K562 (cell line): ENCODE measurements around the gene KSR2. TPM values are rescaled to one million over a fixed set of nuclear protein-coding genes. Genes with fewer than 3 reads are reported as not detected.

ENCODE experiments used
- ATAC-seq: fragments of 200-7000 bp; cut with Tn5 transposase; 3 replicates; pipeline ENCODE4 v1.9.1; 2020; ENCODE audit warnings: moderate library complexity
- BruUV-seq: library from RNA; stranded (reverse); fragments of 400-500 nt; replicated peaks from 2 replicates; lab custom pipeline; 2021; lab: Mats Ljungman, UMichigan
- CTCF ChIA-PET: fragments of 300-600 bp; formaldehyde crosslinking; extraction: SDS; loops from one replicate; lab custom pipeline; 2021; ENCODE audit warnings: low intra/inter-chr PET ratio; lab: Yijun Ruan, JAX
- POLR2A ChIA-PET: fragments of 300-600, 350-650 bp; sonication (Branson Sonifier 250); formaldehyde crosslinking; extraction: SDS; loops from one replicate; lab custom pipeline; 2021; ENCODE audit warnings: antibody characterized with exemption, inconsistent platforms; lab: Yijun Ruan, JAX
- DNase-seq, 4 experiments: peaks; one replicate each; pipeline versions ENCODE4 v3.0.0 to v3.0.0-alpha.2; 2011 to 2018; ENCODE audit warnings: low spot score in 3 of 4, mixed read lengths in 3 of 4; ENCODE audit errors: extremely low read depth in 1 of 4
- FAIRE-seq: peaks from 2 replicates; lab custom pipeline; 2011; peaks lifted over from hg19 to GRCh38; lab: Jason Lieb, UNC
- H2AFZ ChIP-seq: 2 replicates; pipeline ENCODE4 v1.6.0; 2011; ENCODE audit warnings: low read depth, low read length, control low read depth, inconsistent platforms
- H3K27ac ChIP-seq: fragments of 200-600 bp; 3 replicates; pipeline ENCODE4 v1.8.0; 2011; ENCODE audit warnings: low read depth, mild to moderate bottlenecking, control low read depth, inconsistent platforms, low read length, moderate library complexity, mixed read lengths; ENCODE audit errors: extremely low read depth
- H3K27me3 ChIP-seq, 2 experiments: fragments of 300-600 bp in 1 of 2; 2 replicates in 1 of 2; 3 replicates in 1 of 2; pipeline versions ENCODE4 v1.6.0 to v1.8.0; 2011; ENCODE audit warnings: inconsistent platforms in 2 of 2, low read length in 2 of 2, mild to moderate bottlenecking in 1 of 2, mixed read lengths in 1 of 2, moderate library complexity in 1 of 2; ENCODE audit not compliant: control insufficient read depth in 2 of 2, insufficient read depth in 2 of 2
- H3K36me3 ChIP-seq: fragments of 300-600 bp; 3 replicates; pipeline ENCODE4 v1.8.0; 2011; ENCODE audit warnings: mild to moderate bottlenecking, low read length, inconsistent platforms; ENCODE audit not compliant: control insufficient read depth, insufficient read depth
- H3K4me1 ChIP-seq, 2 experiments: fragments of 200-600 bp in 1 of 2; replicated peaks in 1 of 2; 2 replicates in 1 of 2; 3 replicates in 1 of 2; pipeline versions ENCODE4 v1.5.1 to v1.8.0; 2011; ENCODE audit warnings: inconsistent platforms in 2 of 2, low read length in 2 of 2, mild to moderate bottlenecking in 1 of 2, mixed read lengths in 1 of 2, moderate library complexity in 1 of 2; ENCODE audit not compliant: control insufficient read depth in 2 of 2, insufficient read depth in 2 of 2
- H3K4me2 ChIP-seq: 2 replicates; pipeline ENCODE4 v1.6.1; 2011; ENCODE audit warnings: low read length, control low read depth, inconsistent platforms, mixed read lengths; ENCODE audit not compliant: insufficient read depth
- H3K4me3 ChIP-seq: fragments of 200-600 bp; sonication (generic), shearing (Covaris generic); 2 replicates; pipeline ENCODE4 v1.5.1; 2016; ENCODE audit warnings: control low read depth, inconsistent platforms
- H3K79me2 ChIP-seq: fragments of 200-600 bp; 3 replicates; pipeline ENCODE4 v1.8.0; 2011; ENCODE audit warnings: low read length, inconsistent platforms; ENCODE audit not compliant: control insufficient read depth, insufficient read depth
- H3K9ac ChIP-seq, 2 experiments: 2 replicates each; pipeline versions ENCODE4 v1.6.0 to v1.6.1; 2011; ENCODE audit warnings: low read depth in 2 of 2, low read length in 2 of 2, control low read depth in 1 of 2, inconsistent platforms in 1 of 2, mild to moderate bottlenecking in 1 of 2, mixed read lengths in 1 of 2; ENCODE audit not compliant: insufficient read depth in 1 of 2
- H3K9me1 ChIP-seq: one replicate; pipeline ENCODE4 v1.6.0; 2011; ENCODE audit warnings: inconsistent platforms, mild to moderate bottlenecking, low read length, moderate library complexity; ENCODE audit not compliant: control insufficient read depth, insufficient read depth
- H3K9me3 ChIP-seq: replicated peaks from 2 replicates; pipeline ENCODE4 v1.5.1; 2011; ENCODE audit warnings: low read depth, low read length, inconsistent platforms; ENCODE audit not compliant: control insufficient read depth, insufficient read depth
- H4K20me1 ChIP-seq: replicated peaks from 2 replicates; pipeline ENCODE4 v1.6.1; 2011; ENCODE audit warnings: low read length, inconsistent platforms, mixed read lengths; ENCODE audit not compliant: control insufficient read depth, insufficient read depth
- BCOR ChIP-seq: fragments of 450-650 bp; IDR thresholded peaks from 2 replicates; pipeline ENCODE4 v1.6.1; 2016
- BRD4 ChIP-seq: fragments of 200-600 bp; sonication (generic); IDR thresholded peaks from 2 replicates; pipeline ENCODE4 v1.6.1; 2017; ENCODE audit warnings: inconsistent platforms
- PHB2 ChIP-seq: fragments of 450-650 bp; IDR thresholded peaks from 2 replicates; pipeline ENCODE4 v1.6.1; 2017; ENCODE audit warnings: low read depth
- SNRNP70 ChIP-seq: fragments of 200-400 bp; formaldehyde crosslinking; optimal IDR thresholded peaks from 2 replicates; pipeline ENCODE3; 2017; ENCODE audit warnings: low read depth, low read length
- ZNF23 ChIP-seq: fragments of 250-450 bp; sonication (Bioruptor Pico); IDR thresholded peaks from 2 replicates; pipeline ENCODE4 v1.4.0; 2020; ENCODE audit warnings: mild to moderate bottlenecking
- ZNF263 ChIP-seq: sonication (generic); formaldehyde crosslinking; IDR thresholded peaks from 2 replicates; pipeline ENCODE4 v1.8.0; 2022; ENCODE audit warnings: mild to moderate bottlenecking, missing genetic modification reagents, borderline replicate concordance
- WGBS: fragments of 100-300 bp; shearing (Covaris generic); methylation state at CpG from one replicate; pipeline ENCODE4 v1.1.6; 2016; ENCODE audit warnings: low coverage, mixed read lengths; ENCODE audit not compliant: insufficient coverage; ENCODE audit errors: missing lambda C conversion rate; 5-methylcytosine and 5-hydroxymethylcytosine counted together
- in situ Hi-C: fragments of 300-500 bp; cut with MboI; formaldehyde crosslinking; loops from 4 replicates; pipeline ENCODE4 v1.15.0; 2018; ENCODE audit warnings: inconsistent platforms, mixed read lengths
- intact Hi-C: fragments of 100-400 bp; cut with micrococcal nuclease; formaldehyde crosslinking; loops from 2 replicates; pipeline ENCODE4 v1.14.2; 2022
- polyA plus RNA-seq, 8 experiments: library from polyadenylated mRNA; depleted of rRNA in 4 of 8; stranded (reverse) in 5 of 8; unstranded in 3 of 8; fragments of >200 nt; fragmentation: Nextera tagmentation in 2 of 8; fragmentation: Illumina TruSeq in 1 of 8; extraction: Ambion mirVana in 2 of 8; extraction: Trizol in 1 of 8; gene quantifications; 2 replicates each; pipeline versions ENCODE4 v1.2.1 to v1.2.3, GENCODE V29; 2011 to 2014; ENCODE audit warnings: inconsistent platforms in 1 of 8, missing spikeins in 1 of 8
- total RNA-seq, 7 experiments: library from RNA; depleted of rRNA in 6 of 7; stranded (reverse); fragments of >200 nt in 6 of 7; fragmentation: Illumina TruSeq in 2 of 7; extraction: Trizol in 2 of 7; gene quantifications; 2 replicates each; pipeline versions ENCODE4 v1.2.1 to v1.2.3, GENCODE V29; 2011 to 2021; ENCODE audit warnings: low replicate concordance in 1 of 7
- TF ChIP-seq, protein P1 (sequence below): IDR thresholded peaks from 2 replicates; pipeline ENCODE4 v1.6.1; 2014; ENCODE audit warnings: antibody characterized with exemption

The KSR2 gene
- total and polyA plus RNA-seq, 9 of the 15 experiments (the other 6 are each of a cell fraction or from before 2014, with no cell fraction given), result not detected

DNA sequence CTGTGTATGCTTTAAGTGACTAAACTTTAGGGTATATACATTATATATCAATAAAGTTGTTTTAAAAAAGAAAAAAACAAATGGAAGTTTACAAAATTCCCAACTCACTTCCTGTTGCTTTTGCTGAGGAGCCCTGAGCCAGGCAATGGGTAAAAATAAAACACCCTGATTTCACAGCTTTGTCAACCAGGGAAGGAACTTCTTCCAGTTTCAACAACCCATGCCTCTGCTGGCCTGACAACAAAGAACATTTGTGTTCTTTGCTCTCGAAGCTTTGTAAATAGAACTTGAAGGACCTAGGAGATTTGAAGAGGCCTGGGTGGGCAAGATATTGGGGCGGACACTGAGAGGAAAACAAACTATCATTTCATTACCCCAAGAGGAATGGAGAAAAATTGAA, 466.2 kb downstream of the KSR2 start:
- Histone ChIP-seq H3K27me3 (no peaks in the 10 kb centered on the region), H3K36me3 (no peaks in the 10 kb centered on the region), H3K9me1 (peaks cover 3% of the 10 kb centered on the region), H3K4me1 (no peaks in the 10 kb centered on the region), H3K9ac (no peak overlapping the region), H4K20me1 (no peaks in the 10 kb centered on the region), H3K79me2 (no peaks in the 10 kb centered on the region), H2AFZ (no peak overlapping the region), H3K27ac (no peak overlapping the region), H3K4me2 (no peak overlapping the region), H3K9me3 (no peaks in the 10 kb centered on the region), H3K4me3 (no peak overlapping the region)
- ATAC-seq (no peak), DNase-seq (no peak), FAIRE-seq (no peak)
- ChIA-PET POLR2A (interaction anchor here (0.6 kb wide), 1 partner anchor 112 kb away, joined by 3 read pairs; no protein-coding TSS in a partner anchor), CTCF (no interaction called here)
- TF ChIP-seq SNRNP70, result no peak
- TF ChIP-seq, protein P1, sequence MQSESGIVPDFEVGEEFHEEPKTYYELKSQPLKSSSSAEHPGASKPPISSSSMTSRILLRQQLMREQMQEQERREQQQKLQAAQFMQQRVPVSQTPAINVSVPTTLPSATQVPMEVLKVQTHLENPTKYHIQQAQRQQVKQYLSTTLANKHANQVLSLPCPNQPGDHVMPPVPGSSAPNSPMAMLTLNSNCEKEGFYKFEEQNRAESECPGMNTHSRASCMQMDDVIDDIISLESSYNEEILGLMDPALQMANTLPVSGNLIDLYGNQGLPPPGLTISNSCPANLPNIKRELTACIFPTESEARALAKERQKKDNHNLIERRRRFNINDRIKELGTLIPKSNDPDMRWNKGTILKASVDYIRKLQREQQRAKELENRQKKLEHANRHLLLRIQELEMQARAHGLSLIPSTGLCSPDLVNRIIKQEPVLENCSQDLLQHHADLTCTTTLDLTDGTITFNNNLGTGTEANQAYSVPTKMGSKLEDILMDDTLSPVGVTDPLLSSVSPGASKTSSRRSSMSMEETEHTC, result no peak
- TF ChIP-seq PHB2, result no peak
- WGBS, result 0% methylated on average over 2 of the region's 2 CpGs
- in situ Hi-C loops (no loop called here), intact Hi-C loops (no loop called here)
- no TSS peak for BruUV-seq

DNA sequence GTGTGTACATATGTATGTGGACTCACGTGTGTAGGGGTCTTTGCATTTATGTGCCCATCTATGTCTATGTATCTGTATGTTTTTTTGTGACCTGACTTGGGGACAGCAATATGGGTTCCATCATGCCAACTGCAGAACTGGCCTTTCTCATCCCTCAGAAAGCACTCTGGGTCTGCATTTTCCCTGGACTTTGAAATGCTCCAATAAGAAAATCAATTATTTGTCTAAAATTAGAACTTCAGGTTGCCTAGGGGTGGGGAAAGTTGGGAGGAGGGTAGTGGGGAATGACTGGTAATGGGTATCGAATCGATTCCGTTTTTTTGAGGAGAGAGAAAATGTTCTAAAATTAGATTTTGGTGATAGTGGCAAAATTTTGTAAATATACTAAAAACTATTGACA, 466.6 kb downstream of the KSR2 start:
- WGBS, result 0% methylated on average over 4 of the region's 4 CpGs
- DNase-seq (no peak), FAIRE-seq (no peak), ATAC-seq (no peak)
- no peak overlapping the region for H3K9ac ChIP-seq
- H3K9me1 ChIP-seq, result peaks cover 3% of the 10 kb centered on the region
- no TSS peak for BruUV-seq
- H3K27ac ChIP-seq, result no peak overlapping the region
- no peaks in the 10 kb centered on the region for H3K4me1 ChIP-seq
- intact Hi-C loops (no loop called here), in situ Hi-C loops (no loop called here)
- ChIA-PET POLR2A (no interaction called here), CTCF (no interaction called here)
- no peak overlapping the region for H3K4me3 ChIP-seq
- no peaks in the 10 kb centered on the region for H4K20me1 ChIP-seq
- H2AFZ ChIP-seq, result no peak overlapping the region
- TF ChIP-seq BCOR (no peak), ZNF263 (no peak), ZNF23 (CRISPR knock-in tag) (no peak), BRD4 (no peak)
- H3K79me2 ChIP-seq, result no peaks in the 10 kb centered on the region
- H3K27me3 ChIP-seq, result no peaks in the 10 kb centered on the region
- no peaks in the 10 kb centered on the region for H3K36me3 ChIP-seq
- H3K9me3 ChIP-seq, result no peaks in the 10 kb centered on the region
- H3K4me2 ChIP-seq, result no peak overlapping the region
